ENCODE results near the gene UNK. TPM values are rescaled to one million over a fixed set of nuclear protein-coding genes. Genes with fewer than 3 reads are reported as not detected.
A peak's percentile ranks its signal among the peaks of the same experiment; 100 is the strongest.

UNK gene
- total and polyA plus RNA-seq, 11 donors, result 11.3 to 27.5 (median 16.3) TPM

GRCh38 chr17:75749545-75750389 lies 34.8 kb upstream of the UNK start:
- Histone ChIP-seq H3K4me1 (peaks cover 0 to 36% (median 21%) of the 10 kb centered on the region in 12 donors), H3K9me3 (no peaks in the 10 kb centered on the region), H3K4me3 (peak overlapping the region in 1 of 12 donors; percentile 5), H3K27me3 (no peaks in the 10 kb centered on the region), H3K27ac (no peak overlapping the region), H3K36me3 (peaks cover 0 to 11% (median 0%) of the 10 kb centered on the region in 9 donors)
- ATAC-seq (peak; percentile 63 to 83 (median 70)), DNase-seq (peak; percentile 83 to 93 (median 84))
- TF ChIP-seq POLR2A (IDR thresholded peaks at IDR 0.05) (no peak), CTCF (IDR thresholded peaks at IDR 0.05) (peak; percentile 88 to 99 (median 95))
- WGBS, 4 donors, result 14 to 27% (median 20%) methylated on average over 11 to 20 of the region's 20 CpGs
- intact Hi-C loops (cut with DNase I), result loop anchor here in 9 of 10 donors (1.0 to 10.0 kb wide), 10 partner anchors 70 to 325 kb away; partner anchors contain the start of gene SMIM5 (in 8 of the 9)

GRCh38 chr17:75750661-75751423 lies 33.8 kb upstream of the UNK start:
- ATAC-seq, result no peak
- Histone ChIP-seq H3K27me3 (no peaks in the 10 kb centered on the region), H3K4me3 (no peak overlapping the region), H3K36me3 (peaks cover 0 to 14% (median 0%) of the 10 kb centered on the region in 9 donors), H3K27ac (no peak overlapping the region), H3K4me1 (peaks cover 0 to 36% (median 21%) of the 10 kb centered on the region in 12 donors), H3K9me3 (no peaks in the 10 kb centered on the region)
- no peak for DNase-seq
- TF ChIP-seq POLR2A (IDR thresholded peaks at IDR 0.05) (no peak), CTCF (IDR thresholded peaks at IDR 0.05) (no peak)
- intact Hi-C loops (cut with DNase I), result loop anchor here in 4 of 10 donors (1.0 to 10.0 kb wide), 4 partner anchors 76 to 326 kb away; partner anchors contain the start of gene SMIM5 (in 2 of the 4)
- 82 to 89% (median 85%) methylated on average over 21 to 23 of the region's 23 CpGs for whole genome bisulfite sequencing, 4 donors

GRCh38 chr17:75751676-75752404 lies 32.8 kb upstream of the UNK start:
- ATAC-seq (no peak), DNase-seq (no peak)
- no peak for TF ChIP-seq POLR2A (IDR thresholded peaks at IDR 0.05)
- TF ChIP-seq CTCF (IDR thresholded peaks at IDR 0.05), result no peak
- Histone ChIP-seq H3K4me3 (no peak overlapping the region), H3K4me1 (peaks cover 0 to 44% (median 21%) of the 10 kb centered on the region in 12 donors), H3K9me3 (no peaks in the 10 kb centered on the region), H3K36me3 (peaks cover 0 to 15% (median 0%) of the 10 kb centered on the region in 9 donors), H3K27ac (no peak overlapping the region), H3K27me3 (no peaks in the 10 kb centered on the region)
- WGBS, 4 donors, result 84 to 89% (median 85%) methylated on average over 23 to 24 of the region's 24 CpGs
- intact Hi-C loops (cut with DNase I), result loop anchor here in 3 of 10 donors (2.0 to 10.0 kb wide), 3 partner anchors 77 to 327 kb away; partner anchors contain the start of gene SMIM5 (in 1 of the 3)

All from heart left ventricle (tissue), 16 donors.